Common myeloid progenitor, CD34-positive (primary cell): ENCODE measurements around the gene QRFP.

Experiments
- CTCF ChIA-PET: fragments of 350-600 bp; sonication (Branson Sonifier 250); formaldehyde crosslinking; loops from one replicate; lab custom pipeline; 2021; ENCODE audit warnings: antibody characterized with exemption; lab: Charles Lee
- POLR2A ChIA-PET: fragments of 350-600 bp; sonication (Branson Sonifier 250); formaldehyde crosslinking; loops from one replicate; lab custom pipeline; 2021; ENCODE audit warnings: antibody characterized with exemption; lab: Charles Lee
- DNase-seq, 3 donors: peaks; one replicate each; pipeline versions ENCODE4 v3.0.0 to v3.0.0-alpha.2; 2013
- H3K27ac ChIP-seq, 2 experiments: 1 replicate in 1 of 2; 2 replicates in 1 of 2; pipeline ENCODE4 v1.7.0; 2013; ENCODE audit warnings: inconsistent platforms in 2 of 2, low read length in 2 of 2, mild to moderate bottlenecking in 2 of 2, low read depth in 1 of 2, moderate library complexity in 1 of 2; ENCODE audit not compliant: severe bottlenecking in 2 of 2, insufficient read depth in 1 of 2, poor library complexity in 1 of 2
- H3K27me3 ChIP-seq, 5 experiments: replicated peaks in 2 of 5; 1 replicate in 3 of 5; 2 replicates in 2 of 5; pipeline versions ENCODE4 v1.6.1 to v1.7.0; 2013; ENCODE audit warnings: low read length in 4 of 5, mild to moderate bottlenecking in 2 of 5, moderate library complexity in 2 of 5, inconsistent platforms in 1 of 5; ENCODE audit not compliant: insufficient read depth in 5 of 5, control insufficient read depth in 4 of 5
- H3K36me3 ChIP-seq, 4 experiments: 1 replicate in 2 of 4; 2 replicates in 2 of 4; pipeline versions ENCODE4 v1.6.1 to v1.7.0; 2013; ENCODE audit warnings: low read length in 3 of 4, control low read depth in 1 of 4, mild to moderate bottlenecking in 1 of 4; ENCODE audit not compliant: control insufficient read depth in 4 of 4, insufficient read depth in 4 of 4
- H3K4me1 ChIP-seq, 4 experiments: 1 replicate in 3 of 4; 2 replicates in 1 of 4; pipeline versions ENCODE4 v1.6.1 to v1.7.1; 2013; ENCODE audit warnings: low read length in 3 of 4, mild to moderate bottlenecking in 3 of 4, control low read depth in 1 of 4, inconsistent platforms in 1 of 4, moderate library complexity in 1 of 4; ENCODE audit not compliant: control insufficient read depth in 4 of 4, insufficient read depth in 4 of 4; ENCODE audit errors: control extremely low read depth in 1 of 4
- H3K4me3 ChIP-seq, 7 experiments: 1 replicate in 4 of 7; 2 replicates in 3 of 7; pipeline versions ENCODE4 v1.5.1 to v1.7.0; 2013; ENCODE audit warnings: mild to moderate bottlenecking in 7 of 7, low read length in 6 of 7, moderate library complexity in 6 of 7, inconsistent platforms in 2 of 7, low read depth in 2 of 7, control low read depth in 1 of 7; ENCODE audit not compliant: insufficient read depth in 4 of 7, control insufficient read depth in 1 of 7; ENCODE audit errors: extremely low read depth in 1 of 7
- H3K9me3 ChIP-seq, 5 experiments: 1 replicate in 4 of 5; 2 replicates in 1 of 5; pipeline versions ENCODE4 v1.6.1 to v1.7.1; 2013; ENCODE audit warnings: low read length in 4 of 5, mild to moderate bottlenecking in 2 of 5, inconsistent platforms in 1 of 5, low read depth in 1 of 5, moderate library complexity in 1 of 5; ENCODE audit not compliant: control insufficient read depth in 4 of 5, insufficient read depth in 2 of 5; ENCODE audit errors: control extremely low read depth in 1 of 5
- WGBS: methylation state at CpG from one replicate; pipeline ENCODE4 v1.1.5; 2013; ENCODE audit not compliant: insufficient coverage; 5-methylcytosine and 5-hydroxymethylcytosine counted together

Gene QRFP

DNA sequence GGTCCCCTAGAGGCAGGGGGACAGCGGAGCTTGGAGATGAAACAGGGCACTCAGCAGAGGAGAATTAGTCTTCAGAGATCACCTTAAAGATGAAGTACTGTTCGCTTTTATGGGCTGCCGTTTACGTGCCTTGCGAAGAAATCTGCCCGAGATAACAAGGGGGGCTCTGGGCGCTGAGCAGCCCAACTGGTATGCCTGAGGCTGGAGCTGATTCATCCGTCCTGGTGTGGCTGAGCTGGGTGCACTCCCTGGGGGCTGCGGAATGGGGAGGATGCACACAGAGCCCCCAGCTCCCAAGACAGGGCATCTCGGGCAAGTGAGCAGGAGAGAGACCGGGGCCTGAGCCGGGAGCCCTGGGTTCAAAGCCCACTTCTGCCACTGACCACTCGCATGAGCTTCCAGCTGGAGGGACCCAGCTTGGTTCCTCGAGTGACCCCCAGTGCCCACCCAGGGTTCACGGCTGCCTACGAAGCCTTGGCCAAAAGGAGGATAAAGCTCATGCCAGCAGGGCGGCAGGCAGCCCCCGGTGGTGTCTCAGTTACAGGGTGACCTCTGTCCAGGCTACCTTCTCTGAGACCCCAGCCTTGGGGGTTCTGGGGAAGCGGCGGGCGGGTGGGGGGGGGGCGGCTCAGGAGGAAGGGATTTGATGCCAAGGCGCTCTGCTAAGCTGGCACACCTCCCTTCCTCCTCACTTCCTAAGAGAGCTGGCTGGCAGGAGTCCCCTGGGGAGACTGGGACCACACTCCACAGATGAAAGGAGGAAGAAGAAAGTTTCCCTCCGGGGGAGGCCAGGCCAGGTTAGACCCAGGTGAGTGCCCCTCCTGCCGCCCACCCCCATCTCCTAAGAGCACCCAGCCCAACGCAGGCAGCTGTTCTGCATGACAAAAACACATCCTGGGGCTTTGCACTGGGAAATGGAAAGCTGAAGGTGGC lies 36.8 kb upstream of the QRFP start:
- DNase-seq, result peak in 2 of 3 donors; percentile 34 to 43
- Histone ChIP-seq H3K36me3 (no peaks in the 10 kb centered on the region), H3K27me3 (peaks cover 0 to 73% (median 38%) of the 10 kb centered on the region in 5 experiments), H3K4me3 (no peak overlapping the region), H3K9me3 (no peaks in the 10 kb centered on the region), H3K27ac (no peak overlapping the region), H3K4me1 (peaks cover 0 to 10% (median 6%) of the 10 kb centered on the region in 4 experiments)
- CTCF ChIA-PET, result interaction anchor here (0.8 to 1.7 kb wide), 7 partner anchors 20 to 220 kb away, joined by 3 to 4 read pairs (median 3); no protein-coding TSS in a partner anchor
- POLR2A ChIA-PET, result no interaction called here
- WGBS, result 17% methylated on average over 17 of the region's 26 CpGs

DNA sequence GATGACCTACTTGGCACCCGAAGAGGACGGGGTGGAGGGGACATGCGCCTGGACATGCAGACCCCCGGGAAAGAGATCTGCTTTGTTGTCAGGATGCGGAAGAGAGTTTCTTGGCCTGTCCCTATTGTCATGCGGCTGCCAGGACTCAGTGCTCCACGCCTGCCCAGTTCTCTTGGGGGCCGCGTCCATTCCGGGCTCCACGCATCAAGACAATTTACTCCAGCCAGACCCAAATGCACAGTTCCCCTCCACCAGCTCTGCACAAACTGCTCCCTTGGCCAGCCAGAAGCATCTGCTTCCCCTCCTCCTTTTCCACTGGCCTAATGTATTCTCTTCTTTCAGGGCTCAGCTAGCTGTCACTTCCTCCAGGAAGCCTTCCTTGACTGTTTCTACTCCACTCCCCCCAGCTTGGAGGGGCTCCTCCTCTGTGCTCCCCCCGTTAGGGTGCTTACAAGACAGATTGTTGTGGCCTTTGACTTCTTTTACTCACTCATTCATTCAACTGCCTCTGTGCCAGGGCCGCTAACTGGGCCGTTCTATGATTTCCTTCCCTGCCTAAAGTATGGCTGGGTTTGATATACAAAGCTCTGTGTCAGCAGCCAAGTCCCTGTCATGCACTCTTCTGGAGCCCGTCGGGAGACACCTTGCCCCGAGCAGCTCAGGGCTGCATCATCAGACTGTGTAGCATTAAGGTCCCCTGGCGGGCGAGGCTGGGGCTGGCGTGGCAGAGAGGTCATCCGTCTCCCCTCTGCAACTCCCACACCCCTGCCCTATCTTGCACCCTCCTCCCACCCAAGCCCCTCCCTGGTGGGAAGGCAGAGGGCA lies 35.9 kb upstream of the QRFP start:
- CTCF ChIA-PET, result interaction anchor here (0.8 to 1.7 kb wide), 7 partner anchors 20 to 219 kb away, joined by 3 to 4 read pairs (median 3); no protein-coding TSS in a partner anchor
- Histone ChIP-seq H3K4me1 (peaks cover 0 to 4% (median 2%) of the 10 kb centered on the region in 4 experiments), H3K36me3 (no peaks in the 10 kb centered on the region), H3K4me3 (no peak overlapping the region), H3K27ac (no peak overlapping the region), H3K27me3 (peaks cover 0 to 64% (median 34%) of the 10 kb centered on the region in 5 experiments), H3K9me3 (no peaks in the 10 kb centered on the region)
- POLR2A ChIA-PET, result no interaction called here
- WGBS, result 62% methylated on average over 14 of the region's 21 CpGs
- DNase-seq, result no peak

DNA sequence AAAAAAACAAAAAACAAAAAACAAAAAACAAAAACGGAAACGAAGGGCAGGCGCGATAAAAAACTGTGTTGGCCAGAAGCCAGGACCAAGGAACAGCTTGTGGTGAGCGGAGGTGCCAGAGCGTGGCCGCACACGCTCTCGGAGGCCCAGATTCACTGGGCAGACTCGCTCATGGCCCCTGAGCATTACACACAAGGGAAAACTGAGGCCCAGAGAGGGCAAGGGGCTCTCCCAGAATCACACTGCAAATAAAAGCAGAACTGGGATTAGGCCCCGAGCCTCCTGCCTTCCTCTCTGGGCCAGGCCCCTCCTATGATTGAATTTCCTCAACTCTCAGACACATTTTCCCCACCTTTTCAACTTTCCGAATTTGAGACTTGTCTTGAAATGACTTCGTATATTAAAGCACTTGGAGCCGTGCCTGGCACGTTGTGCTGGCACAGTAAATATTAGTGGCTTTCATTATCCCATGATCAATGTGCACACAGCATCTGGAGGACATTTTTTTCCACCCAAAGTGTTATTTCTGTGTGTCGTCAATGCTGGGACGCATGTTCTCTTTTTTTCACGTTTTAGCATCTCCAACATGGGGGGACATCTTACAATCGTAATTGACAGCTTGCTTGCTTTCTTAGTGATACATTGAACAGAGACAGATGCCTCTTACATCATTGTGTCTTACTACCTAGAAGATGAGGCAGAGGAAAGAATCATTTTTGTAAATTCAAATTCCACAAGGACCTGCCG lies 35.1 kb upstream of the QRFP start:
- ChIA-PET CTCF (interaction anchor here (0.6 to 1.3 kb wide), 4 partner anchors 19 to 370 kb away, joined by 3 to 4 read pairs (median 3); no protein-coding TSS in a partner anchor), POLR2A (no interaction called here)
- Histone ChIP-seq H3K9me3 (no peaks in the 10 kb centered on the region), H3K4me3 (no peak overlapping the region), H3K4me1 (peaks cover 0 to 4% (median 2%) of the 10 kb centered on the region in 4 experiments), H3K36me3 (no peaks in the 10 kb centered on the region), H3K27me3 (peaks cover 0 to 56% (median 30%) of the 10 kb centered on the region in 5 experiments), H3K27ac (no peak overlapping the region)
- 85% methylated on average over 20 of the region's 20 CpGs for WGBS
- DNase-seq, result no peak

DNA sequence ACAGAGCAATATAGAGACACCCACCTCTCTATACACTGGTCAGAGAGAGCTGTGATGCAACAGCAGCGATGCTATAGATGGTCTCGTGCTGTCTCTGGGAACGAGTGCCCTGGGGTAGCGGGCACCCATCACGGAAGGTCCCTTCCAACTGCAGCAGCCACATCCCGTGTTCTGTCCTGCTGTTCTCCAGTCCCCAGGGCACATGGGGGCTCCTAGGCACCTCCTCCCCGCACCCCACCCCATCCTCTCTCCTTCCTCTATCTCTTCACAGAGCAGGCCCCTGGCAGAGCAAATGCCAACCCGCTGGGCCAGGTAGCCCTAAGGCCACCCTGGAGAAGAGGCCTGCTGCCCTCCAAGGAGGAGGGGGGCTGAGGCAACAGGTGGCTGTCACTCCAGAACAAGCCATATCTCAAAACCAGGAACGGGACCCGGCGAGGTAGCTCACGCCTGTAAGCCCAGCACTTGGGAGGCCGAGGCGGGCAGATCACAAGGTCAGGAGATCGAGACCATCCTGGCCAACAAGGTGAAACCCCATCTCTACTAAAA lies 34.3 kb upstream of the QRFP start:
- POLR2A ChIA-PET, result no interaction called here
- peaks cover 0 to 4% (median 2%) of the 10 kb centered on the region in 4 experiments for H3K4me1 ChIP-seq
- no peaks in the 10 kb centered on the region for H3K36me3 ChIP-seq
- CTCF ChIA-PET, result interaction anchor here (0.7 to 0.9 kb wide), 2 partner anchors 21 to 66 kb away, joined by 3 read pairs; no protein-coding TSS in a partner anchor
- peaks cover 0 to 50% (median 26%) of the 10 kb centered on the region in 5 experiments for H3K27me3 ChIP-seq
- no peak overlapping the region for H3K4me3 ChIP-seq
- no peak for DNase-seq
- 100% methylated on average over 4 of the region's 15 CpGs for WGBS
- no peak overlapping the region for H3K27ac ChIP-seq
- H3K9me3 ChIP-seq, result no peaks in the 10 kb centered on the region

DNA sequence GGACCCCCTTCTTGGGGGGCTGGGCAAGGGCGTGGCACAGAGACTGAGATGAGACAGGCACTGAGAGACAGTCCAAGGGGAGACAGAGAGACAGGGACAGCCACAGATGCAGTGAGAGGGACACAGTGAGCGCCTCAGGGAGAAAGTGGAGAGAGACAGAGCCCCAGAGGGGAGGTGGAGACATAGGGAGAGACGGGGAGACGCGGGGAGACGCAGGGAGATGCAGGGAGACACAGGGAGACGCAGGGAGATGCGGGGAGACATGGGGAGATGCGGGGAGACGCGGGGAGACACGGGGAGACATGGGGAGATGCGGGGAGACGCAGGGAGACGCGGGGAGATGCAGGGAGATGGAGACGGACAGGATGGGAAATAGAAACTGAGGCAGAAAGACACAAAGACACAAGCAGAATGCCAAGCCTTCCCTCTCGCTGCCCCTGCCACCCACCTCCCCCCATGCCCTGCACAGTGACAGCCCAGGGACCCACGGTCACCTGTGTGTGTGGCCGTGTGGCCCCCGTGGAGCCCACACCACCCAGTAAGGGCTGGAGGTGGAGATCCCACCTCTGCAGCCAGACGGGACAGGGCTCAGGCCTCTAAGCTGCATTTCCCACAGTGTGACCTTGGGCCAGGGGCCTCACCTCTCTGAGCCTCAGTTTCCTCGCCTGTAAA lies 33.7 kb upstream of the QRFP start:
- POLR2A ChIA-PET, result no interaction called here
- CTCF ChIA-PET, result interaction anchor here (0.7 kb wide), 1 partner anchor 21 kb away, joined by 3 read pairs; no protein-coding TSS in a partner anchor

DNA sequence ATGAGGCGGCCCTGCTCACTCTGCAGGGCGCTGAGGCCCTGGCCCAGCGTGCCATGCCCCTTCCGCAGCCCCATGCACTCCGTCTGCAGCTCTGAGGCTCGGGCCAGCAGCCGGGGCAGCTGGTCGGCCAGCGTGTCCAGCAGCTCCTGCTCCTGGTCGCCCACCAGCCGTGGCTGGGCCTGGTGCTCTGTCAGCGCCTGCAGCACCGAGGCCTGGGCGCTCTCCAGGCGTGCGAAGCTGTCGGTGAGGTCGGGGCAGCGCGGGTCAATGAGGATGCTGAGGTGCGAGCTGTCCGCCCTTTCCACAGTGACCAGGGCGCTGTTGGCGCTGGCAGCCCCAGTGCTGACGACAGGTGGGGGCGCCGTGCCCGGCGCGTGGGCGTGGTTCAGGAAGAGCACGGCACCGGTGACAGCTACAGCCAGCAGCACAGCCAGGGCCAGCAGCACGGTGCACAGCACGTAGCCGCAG lies 33.0 kb upstream of the QRFP start:
- 93% methylated on average over 36 of the region's 36 CpGs for WGBS
- CTCF ChIA-PET, result interaction anchor here (0.9 kb wide), 1 partner anchor 11 kb away, joined by 3 read pairs; no protein-coding TSS in a partner anchor
- peaks cover 0 to 4% (median 2%) of the 10 kb centered on the region in 4 experiments for H3K4me1 ChIP-seq
- no peaks in the 10 kb centered on the region for H3K36me3 ChIP-seq
- peaks cover 0 to 48% (median 17%) of the 10 kb centered on the region in 5 experiments for H3K27me3 ChIP-seq
- DNase-seq, result no peak
- no peak overlapping the region for H3K4me3 ChIP-seq
- H3K27ac ChIP-seq, result no peak overlapping the region
- no peaks in the 10 kb centered on the region for H3K9me3 ChIP-seq
- POLR2A ChIA-PET, result no interaction called here

More for the DNA sequence above, 33.7 kb upstream of the QRFP start:
- H3K9me3 ChIP-seq, result no peaks in the 10 kb centered on the region
- H3K27ac ChIP-seq, result no peak overlapping the region
- 93% methylated on average over 23 of the region's 23 CpGs for WGBS
- H3K27me3 ChIP-seq, result peaks cover 0 to 49% (median 20%) of the 10 kb centered on the region in 5 experiments
- DNase-seq, result no peak
- no peak overlapping the region for H3K4me3 ChIP-seq
- no peaks in the 10 kb centered on the region for H3K36me3 ChIP-seq
- H3K4me1 ChIP-seq, result peaks cover 0 to 4% (median 2%) of the 10 kb centered on the region in 4 experiments
